ENCODE results near the gene ME3. TPM values are rescaled to one million over a fixed set of nuclear protein-coding genes. Genes with fewer than 3 reads are reported as not detected.

The ME3 gene
- total RNA-seq, 1 experiment from 2014 or later, result 14.2 TPM

DNA sequence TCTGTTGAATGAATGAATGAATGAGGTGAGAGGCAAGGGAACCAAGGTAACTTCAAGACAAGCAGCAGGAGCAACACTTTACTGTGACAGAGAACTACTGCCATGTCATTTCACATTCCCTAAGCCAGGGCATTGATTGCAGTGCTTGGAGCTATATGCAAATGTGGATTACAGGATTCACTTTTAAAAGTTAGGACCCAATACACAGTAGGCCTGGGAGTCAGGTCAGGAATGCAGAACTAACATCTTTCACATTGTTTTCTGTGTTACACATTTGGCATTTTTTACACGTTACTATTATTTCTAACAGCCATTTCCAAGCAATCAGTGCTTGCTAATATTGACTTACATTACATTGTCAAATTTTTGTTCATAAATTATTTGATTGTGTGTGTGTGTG, 26.2 kb upstream of the ME3 start:
- peaks cover 28% of the 10 kb centered on the region for H3K4me1 Mint-ChIP-seq (ENCODE audit: low read depth, unreplicated experiment)
- H3K36me3 Mint-ChIP-seq (ENCODE audit: insufficient read depth, unreplicated experiment), result no peaks in the 10 kb centered on the region
- H3K27ac Mint-ChIP-seq (ENCODE audit: unreplicated experiment), result no peak overlapping the region
- intact Hi-C loops (cut with micrococcal nuclease; ENCODE audit: unreplicated experiment), result loop anchor here (5.0 kb wide), 1 partner anchor 39 kb away; no protein-coding TSS in a partner anchor
- no peaks in the 10 kb centered on the region for H3K9me3 Mint-ChIP-seq (ENCODE audit: low read depth, unreplicated experiment)
- no peak overlapping the region for H3K4me3 Mint-ChIP-seq (ENCODE audit: low read depth, unreplicated experiment)
- TF ChIP-seq, protein P1, sequence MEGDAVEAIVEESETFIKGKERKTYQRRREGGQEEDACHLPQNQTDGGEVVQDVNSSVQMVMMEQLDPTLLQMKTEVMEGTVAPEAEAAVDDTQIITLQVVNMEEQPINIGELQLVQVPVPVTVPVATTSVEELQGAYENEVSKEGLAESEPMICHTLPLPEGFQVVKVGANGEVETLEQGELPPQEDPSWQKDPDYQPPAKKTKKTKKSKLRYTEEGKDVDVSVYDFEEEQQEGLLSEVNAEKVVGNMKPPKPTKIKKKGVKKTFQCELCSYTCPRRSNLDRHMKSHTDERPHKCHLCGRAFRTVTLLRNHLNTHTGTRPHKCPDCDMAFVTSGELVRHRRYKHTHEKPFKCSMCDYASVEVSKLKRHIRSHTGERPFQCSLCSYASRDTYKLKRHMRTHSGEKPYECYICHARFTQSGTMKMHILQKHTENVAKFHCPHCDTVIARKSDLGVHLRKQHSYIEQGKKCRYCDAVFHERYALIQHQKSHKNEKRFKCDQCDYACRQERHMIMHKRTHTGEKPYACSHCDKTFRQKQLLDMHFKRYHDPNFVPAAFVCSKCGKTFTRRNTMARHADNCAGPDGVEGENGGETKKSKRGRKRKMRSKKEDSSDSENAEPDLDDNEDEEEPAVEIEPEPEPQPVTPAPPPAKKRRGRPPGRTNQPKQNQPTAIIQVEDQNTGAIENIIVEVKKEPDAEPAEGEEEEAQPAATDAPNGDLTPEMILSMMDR (IDR thresholded peaks at IDR 0.05; ENCODE audit: unreplicated experiment), result no peak
- no TSS peak for BruUV-seq (replicated peaks)
- no peaks in the 10 kb centered on the region for H3K27me3 Mint-ChIP-seq (ENCODE audit: unreplicated experiment)
- CTCF ChIA-PET, result no interaction called here
- no peak for DNase-seq

DNA sequence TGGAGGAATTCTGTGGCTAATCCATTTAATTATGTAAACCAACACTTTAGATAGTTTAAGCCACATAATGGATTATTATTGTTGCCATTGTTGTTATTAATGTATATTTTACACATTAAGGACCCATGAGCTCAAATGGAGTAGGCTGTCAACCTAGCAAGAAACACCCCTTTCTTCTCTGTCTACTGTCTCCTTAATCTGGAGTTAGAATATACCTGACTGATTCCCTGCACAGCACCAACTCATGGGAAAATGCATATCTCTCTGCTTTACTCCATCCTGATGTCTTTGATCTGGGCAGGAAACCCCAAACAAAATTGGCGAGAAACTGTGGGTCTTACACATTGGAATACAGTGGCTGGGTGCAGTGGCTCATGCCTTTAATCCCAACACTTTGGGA, 24.0 kb upstream of the ME3 start:
- H3K4me1 Mint-ChIP-seq (ENCODE audit: low read depth, unreplicated experiment), result peaks cover 19% of the 10 kb centered on the region
- no peak overlapping the region for H3K27ac Mint-ChIP-seq (ENCODE audit: unreplicated experiment)
- no peak for DNase-seq
- H3K9me3 Mint-ChIP-seq (ENCODE audit: low read depth, unreplicated experiment), result no peaks in the 10 kb centered on the region
- TF ChIP-seq, protein P1 (IDR thresholded peaks at IDR 0.05; ENCODE audit: unreplicated experiment), result no peak
- no TSS peak for BruUV-seq (replicated peaks)
- no peak overlapping the region for H3K4me3 Mint-ChIP-seq (ENCODE audit: low read depth, unreplicated experiment)
- intact Hi-C loops (cut with micrococcal nuclease; ENCODE audit: unreplicated experiment), result loop anchor here (5.0 kb wide), 1 partner anchor 41 kb away; no protein-coding TSS in a partner anchor
- CTCF ChIA-PET, result interaction anchor here (1.0 to 1.2 kb wide), 2 partner anchors 26 to 88 kb away, joined by 4 to 6 read pairs; no protein-coding TSS in a partner anchor
- no peaks in the 10 kb centered on the region for H3K27me3 Mint-ChIP-seq (ENCODE audit: unreplicated experiment)
- no peaks in the 10 kb centered on the region for H3K36me3 Mint-ChIP-seq (ENCODE audit: insufficient read depth, unreplicated experiment)

DNA sequence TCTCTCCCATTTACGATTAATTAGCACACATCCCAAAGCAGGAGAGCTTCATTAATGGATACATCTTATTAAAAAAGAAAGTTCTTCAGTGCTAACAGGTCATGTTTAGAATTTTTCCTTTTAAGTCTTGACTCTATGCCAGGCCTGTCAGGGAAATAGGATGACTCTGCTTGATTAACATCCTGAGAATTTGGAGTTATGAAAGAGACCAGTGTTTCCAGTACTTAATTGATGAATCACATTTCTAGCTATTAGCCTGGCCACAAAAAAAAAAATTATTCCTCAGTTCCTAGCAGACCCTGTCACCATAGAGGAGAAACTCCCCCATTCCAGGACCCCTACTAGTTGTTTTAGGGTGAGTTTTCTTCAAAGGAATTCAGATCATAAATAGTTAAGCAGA, 23.6 kb upstream of the ME3 start:
- TF ChIP-seq, protein P1 (IDR thresholded peaks at IDR 0.05; ENCODE audit: unreplicated experiment), result no peak
- no peak for DNase-seq
- Mint-ChIP-seq H3K36me3 (ENCODE audit: insufficient read depth, unreplicated experiment) (no peaks in the 10 kb centered on the region), H3K4me3 (ENCODE audit: low read depth, unreplicated experiment) (no peak overlapping the region), H3K4me1 (ENCODE audit: low read depth, unreplicated experiment) (peaks cover 19% of the 10 kb centered on the region), H3K27me3 (ENCODE audit: unreplicated experiment) (no peaks in the 10 kb centered on the region), H3K9me3 (ENCODE audit: low read depth, unreplicated experiment) (no peaks in the 10 kb centered on the region), H3K27ac (ENCODE audit: unreplicated experiment) (no peak overlapping the region)
- CTCF ChIA-PET, result interaction anchor here (1.0 to 1.2 kb wide), 2 partner anchors 26 to 88 kb away, joined by 4 to 6 read pairs; no protein-coding TSS in a partner anchor
- intact Hi-C loops (cut with micrococcal nuclease; ENCODE audit: unreplicated experiment), result loop anchor here (5.0 kb wide), 1 partner anchor 41 kb away; no protein-coding TSS in a partner anchor
- BruUV-seq (replicated peaks), result no TSS peak

DNA sequence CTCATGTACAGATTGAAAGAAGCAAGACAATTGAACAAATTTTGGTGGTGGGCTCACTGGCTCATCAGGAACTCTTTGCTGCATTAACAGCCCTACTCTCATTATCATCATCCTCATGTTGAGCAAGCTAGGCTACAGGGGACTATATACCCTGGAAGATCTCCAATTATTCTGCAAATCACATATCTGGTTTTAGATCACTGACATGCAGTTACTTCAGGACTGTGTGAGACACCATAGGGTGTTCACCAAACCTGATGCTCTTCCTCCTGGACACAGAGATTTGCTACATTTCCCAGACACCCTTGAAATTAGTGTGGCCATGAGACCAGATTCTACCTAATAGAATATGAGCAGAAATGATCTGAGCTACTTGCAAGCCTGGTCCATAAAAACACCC, 23.0 kb upstream of the ME3 start:
- CTCF ChIA-PET, result interaction anchor here (0.5 to 1.2 kb wide), 2 partner anchors 87 to 425 kb away, joined by 3 to 6 read pairs; no protein-coding TSS in a partner anchor
- no TSS peak for BruUV-seq (replicated peaks)

More for the DNA sequence above, 23.0 kb upstream of the ME3 start:
- Mint-ChIP-seq H3K4me1 (ENCODE audit: low read depth, unreplicated experiment) (peaks cover 18% of the 10 kb centered on the region), H3K4me3 (ENCODE audit: low read depth, unreplicated experiment) (no peak overlapping the region), H3K36me3 (ENCODE audit: insufficient read depth, unreplicated experiment) (no peaks in the 10 kb centered on the region), H3K27me3 (ENCODE audit: unreplicated experiment) (no peaks in the 10 kb centered on the region), H3K9me3 (ENCODE audit: low read depth, unreplicated experiment) (no peaks in the 10 kb centered on the region), H3K27ac (ENCODE audit: unreplicated experiment) (no peak overlapping the region)
- TF ChIP-seq, protein P1 (IDR thresholded peaks at IDR 0.05; ENCODE audit: unreplicated experiment), result no peak
- intact Hi-C loops (cut with micrococcal nuclease; ENCODE audit: unreplicated experiment), result loop anchor here (5.0 kb wide), 1 partner anchor 42 kb away; no protein-coding TSS in a partner anchor
- DNase-seq, result no peak
